NCI-H1105 (cell line): ENCODE data around the gene FBXW4.
"Not testable (repeated sequence)": the region's sequence is repeated elsewhere in the genome, so short reads cannot be mapped to it uniquely, and the experiment has no call there.

Source experiments
- DNase-seq: peaks from one replicate; lab custom pipeline; 2025; lab: John Stamatoyannopoulos, UW

FBXW4 gene

DNA sequence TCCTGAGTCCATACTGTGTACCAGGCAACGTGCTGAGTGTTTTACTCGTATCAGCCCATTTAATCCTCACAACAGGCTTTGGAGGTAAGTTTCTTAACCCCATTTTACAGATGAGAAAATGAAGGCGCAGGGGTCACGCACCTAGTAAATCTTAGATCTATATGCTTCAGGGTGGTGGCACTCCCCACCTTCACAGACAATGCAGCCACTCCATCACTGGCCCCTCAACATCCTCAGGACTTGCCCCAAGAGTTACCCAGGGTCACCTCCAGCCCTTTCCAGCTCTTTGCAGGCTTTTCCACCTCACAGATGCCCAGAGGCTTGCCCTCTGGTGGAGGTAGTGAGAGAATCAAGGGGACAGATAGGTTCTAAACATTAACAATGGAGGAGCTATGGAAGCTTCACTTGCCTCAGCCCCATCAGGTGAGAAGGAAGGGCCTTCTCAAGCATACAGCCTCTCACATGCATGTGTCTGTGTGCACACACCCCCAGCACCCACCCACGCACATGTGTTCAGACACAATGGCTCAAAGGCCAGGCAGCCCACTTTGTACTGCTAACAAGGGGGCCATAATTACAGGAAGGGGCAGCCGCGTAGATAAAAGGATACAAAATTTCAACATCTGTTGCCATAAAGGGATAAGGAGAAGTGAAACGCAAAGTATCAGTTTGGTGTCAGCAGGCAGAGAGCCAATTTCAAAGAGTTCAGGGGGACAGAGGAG lies 77.7 kb downstream of the FBXW4 start:
- no peak for DNase-seq

DNA sequence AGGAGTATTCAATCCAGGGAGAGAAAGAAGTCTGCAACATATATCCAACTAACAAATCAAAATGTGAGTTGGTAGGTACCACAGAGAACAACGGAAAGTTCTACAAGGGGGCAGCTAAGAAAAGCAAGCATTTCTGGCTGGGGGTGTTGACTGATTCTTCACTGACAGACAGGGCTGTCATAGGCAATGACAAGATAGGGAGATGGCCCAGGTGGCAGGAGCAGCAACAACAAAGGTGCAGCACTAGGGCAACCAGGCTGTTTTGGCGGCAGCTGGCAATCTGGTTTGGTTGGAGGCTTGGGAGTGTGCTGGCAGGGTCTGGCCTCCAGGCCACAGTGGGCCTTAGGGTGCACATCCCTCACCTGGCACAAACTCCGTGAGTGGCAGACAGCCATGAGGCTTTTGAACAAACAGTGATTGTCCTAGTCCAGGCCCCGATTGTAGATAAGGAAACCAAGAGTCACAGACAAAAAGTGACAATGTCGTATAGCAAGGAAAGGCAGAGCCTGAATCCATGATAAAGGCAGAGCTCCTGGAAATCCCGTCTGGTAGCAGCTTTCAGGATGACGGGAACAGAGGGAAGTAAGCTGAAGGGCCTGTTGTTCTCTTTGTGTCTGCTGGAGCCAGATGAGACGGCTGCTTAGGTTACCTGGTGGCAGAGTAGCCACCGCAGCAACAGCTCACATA lies 78.4 kb downstream of the FBXW4 start:
- DNase-seq = no peak

DNA sequence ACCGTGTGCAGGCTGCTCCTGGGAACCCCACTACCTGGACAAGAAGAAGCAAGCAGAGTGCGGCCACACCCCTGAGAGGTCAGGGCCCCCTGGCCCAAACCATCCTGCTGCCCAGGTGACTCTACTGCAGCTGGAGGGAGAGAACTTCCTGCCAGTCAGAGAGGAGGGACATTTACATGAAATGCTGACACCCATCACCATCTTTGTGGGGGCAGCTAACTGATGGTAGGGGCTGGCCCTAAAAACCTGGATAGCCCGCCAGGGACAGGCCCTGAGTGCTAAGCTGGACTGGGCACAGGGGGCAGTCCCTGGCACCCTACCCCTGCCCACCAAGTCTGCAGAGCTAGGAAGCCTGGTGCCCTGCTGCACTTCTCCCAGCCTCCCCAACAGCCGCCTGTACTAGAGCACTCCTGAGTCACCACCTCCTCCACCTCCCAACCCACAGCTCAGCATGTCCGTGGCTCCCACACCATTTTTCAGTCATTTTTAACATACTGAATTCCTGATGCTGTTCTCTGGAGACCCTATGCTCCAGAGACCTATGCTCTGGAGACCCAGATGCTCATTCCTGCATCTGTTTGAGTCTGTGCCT lies 79.3 kb downstream of the FBXW4 start:
- DNase-seq = no peak

DNA sequence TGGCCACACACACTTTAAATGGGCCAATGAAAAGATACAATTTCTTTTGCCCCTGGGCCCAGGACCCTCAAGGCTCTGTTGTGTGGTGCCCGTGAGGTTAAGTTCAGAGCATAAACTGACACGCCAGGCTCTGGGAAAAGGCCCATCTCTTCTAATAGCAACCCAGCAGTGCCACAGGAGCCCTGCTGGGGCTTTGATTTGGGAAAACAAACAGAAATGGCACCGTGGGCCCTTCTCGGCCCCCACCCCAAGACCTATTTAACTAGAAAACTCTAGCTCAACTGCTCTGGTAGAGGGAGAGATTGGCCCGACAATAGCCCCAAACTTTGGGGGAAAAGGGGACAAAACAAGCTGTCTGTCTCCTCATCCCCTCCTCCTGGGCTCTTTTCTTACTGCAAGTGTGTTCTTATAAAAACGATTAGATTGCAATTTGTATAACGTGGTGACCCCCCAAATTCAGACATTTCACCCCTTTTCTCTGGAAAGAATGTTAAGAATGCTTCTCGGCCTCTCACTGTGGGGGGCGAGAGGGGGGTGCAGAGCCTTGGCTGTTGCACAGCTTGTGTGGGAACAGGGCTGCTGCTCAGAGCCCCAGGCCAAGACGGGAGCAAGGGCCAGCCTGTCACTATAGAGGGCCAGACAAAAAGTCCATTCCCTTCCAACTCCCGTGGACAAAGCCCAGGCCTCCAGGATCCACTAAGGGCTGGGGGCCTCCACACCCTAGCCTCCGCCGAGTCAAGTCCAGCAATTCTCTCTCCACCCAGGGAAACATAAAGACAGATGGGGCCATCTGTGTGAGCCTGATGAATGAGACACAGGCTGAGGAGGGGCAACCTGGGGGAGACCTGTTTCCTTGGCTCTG lies 80.1 kb downstream of the FBXW4 start:
- no peak for DNase-seq

DNA sequence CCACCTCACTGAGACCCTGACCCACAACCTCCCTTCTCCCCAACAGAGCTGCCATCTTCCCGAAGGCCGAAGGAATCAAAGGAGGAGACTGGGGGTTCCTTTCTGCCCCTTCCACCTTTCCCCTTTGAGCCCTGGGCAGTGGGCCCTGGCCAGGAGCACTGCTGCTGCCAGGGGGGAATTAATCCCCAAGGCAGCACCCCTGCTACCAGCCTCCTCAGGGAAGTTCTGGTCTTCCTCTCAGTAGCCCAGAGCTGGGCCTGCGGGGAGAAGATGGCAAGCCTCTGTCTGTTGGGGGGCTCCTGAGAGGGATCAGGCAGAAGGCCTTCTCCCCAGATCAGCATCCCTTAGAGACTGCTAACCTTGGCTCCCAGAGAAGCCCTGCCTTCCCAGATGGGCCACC lies 81.3 kb downstream of the FBXW4 start:
- DNase-seq = no peak

DNA sequence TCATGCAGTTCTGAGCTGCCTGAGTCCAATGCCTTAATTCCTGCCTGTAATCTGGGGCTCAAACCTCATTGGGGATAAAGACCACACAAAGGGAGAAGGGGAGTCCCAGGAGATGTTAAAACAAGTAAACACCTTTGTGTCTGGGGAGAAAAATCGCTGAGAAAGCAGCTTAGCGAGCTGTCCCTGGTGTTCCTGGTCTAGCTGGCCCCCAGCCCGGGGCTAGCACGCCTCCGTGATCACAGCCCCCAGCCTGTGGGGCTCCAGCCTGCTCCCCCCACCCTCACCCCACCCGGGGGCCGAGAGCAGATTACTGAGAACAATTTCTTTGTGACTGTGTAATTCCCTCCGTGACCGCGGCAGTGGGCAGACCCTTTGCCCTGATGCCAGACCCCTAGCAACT lies 82.1 kb downstream of the FBXW4 start:
- DNase-seq = no peak

DNA sequence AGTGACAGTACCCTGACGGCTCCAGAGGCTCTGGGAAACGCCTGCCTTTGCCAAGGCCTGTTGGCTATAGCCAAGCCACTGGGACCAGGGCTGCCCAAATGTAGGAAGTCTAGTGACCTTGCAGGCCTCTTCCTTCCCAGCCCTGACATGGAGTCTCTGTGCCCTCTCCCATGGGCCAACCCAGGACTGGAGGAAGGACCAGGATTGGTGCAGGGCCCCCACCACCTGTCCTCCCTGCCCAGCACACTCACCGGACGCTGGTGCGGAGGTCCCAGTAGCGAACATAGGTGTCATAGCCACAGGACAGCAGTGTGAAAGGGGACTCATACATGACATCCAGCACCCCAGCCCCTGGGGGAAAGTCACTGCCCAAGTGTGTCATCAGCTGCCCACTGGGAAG lies 82.9 kb downstream of the FBXW4 start:
- DNase-seq = no peak

DNA sequence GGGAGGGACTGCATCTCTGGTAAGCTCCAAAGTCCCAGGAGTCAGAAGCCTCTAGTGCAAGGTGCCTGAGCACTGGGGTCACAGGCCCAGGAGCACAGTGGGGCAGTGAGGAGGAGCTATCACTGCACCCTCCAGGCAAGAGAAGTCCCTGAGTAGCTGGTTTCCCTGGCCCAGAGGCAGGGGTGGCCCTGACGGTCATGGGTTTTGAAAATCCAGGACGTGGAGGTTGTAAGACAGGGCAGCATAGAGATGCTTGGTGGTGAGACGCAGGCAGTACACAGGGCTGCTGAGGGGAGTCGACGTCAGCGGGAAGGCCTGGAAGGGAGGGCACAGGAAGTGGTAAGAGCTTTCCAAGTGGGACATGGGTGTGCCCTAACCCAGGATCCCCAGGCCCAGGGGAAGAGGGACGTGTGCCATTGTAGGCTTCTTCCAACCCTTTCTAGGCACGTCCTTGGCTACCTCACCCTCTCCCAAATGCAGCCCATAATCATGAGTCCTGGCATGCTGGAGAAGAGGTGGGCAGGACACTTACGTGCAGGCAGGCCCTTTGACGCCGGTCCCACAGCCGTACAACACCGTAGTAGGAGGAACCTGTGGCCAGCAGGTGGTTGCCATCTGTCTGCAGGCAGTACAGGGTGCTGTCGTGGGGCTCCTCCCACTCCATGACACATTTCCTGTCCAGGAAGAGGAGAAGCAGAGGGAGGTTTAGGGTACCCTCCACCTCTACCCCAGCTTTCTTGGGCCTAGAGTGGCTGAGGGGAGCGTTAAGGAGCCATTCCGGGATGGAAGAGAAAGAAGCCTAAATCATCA lies 83.7 kb downstream of the FBXW4 start:
- DNase-seq = no peak

DNA sequence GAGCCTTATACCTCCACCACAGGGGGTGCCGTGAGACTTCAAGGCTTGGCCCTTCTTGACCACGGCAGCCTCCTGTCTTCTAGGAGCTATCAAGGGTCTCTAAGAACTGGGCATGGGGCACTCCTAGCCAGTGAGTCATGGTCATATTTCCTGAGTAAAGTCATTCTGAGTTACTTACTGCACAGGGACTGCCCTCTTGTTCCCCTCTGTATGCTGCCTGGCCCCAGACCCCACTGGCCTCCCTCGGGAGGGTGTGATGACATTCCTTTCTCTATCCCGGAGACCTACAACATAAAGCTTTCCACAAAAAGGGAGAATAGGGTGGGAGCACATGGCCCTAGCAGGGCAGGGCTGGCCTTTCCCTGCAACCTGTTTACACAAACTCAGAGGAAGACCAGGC lies 85.5 kb downstream of the FBXW4 start:
- no peak for DNase-seq

DNA sequence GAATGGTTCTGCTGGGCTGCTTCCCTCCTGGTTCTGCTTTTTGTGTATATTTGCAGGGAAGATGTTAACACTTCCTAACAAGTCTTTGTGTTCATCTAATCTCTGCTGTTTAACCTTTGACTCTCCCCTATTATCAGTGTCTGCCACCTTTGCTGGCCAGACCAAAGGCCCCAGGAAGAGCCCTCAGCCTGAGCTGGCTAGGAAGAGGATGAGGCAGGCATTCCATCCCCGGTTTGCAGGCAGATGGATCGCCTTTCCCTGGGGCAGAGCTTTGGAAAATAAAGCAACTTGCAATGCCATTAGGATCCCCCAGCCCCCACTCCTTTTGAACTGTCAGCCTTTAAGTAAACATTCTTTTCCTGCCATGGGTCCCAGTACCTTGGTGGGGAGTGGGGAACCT lies 87.8 kb downstream of the FBXW4 start:
- DNase-seq = no peak

DNA sequence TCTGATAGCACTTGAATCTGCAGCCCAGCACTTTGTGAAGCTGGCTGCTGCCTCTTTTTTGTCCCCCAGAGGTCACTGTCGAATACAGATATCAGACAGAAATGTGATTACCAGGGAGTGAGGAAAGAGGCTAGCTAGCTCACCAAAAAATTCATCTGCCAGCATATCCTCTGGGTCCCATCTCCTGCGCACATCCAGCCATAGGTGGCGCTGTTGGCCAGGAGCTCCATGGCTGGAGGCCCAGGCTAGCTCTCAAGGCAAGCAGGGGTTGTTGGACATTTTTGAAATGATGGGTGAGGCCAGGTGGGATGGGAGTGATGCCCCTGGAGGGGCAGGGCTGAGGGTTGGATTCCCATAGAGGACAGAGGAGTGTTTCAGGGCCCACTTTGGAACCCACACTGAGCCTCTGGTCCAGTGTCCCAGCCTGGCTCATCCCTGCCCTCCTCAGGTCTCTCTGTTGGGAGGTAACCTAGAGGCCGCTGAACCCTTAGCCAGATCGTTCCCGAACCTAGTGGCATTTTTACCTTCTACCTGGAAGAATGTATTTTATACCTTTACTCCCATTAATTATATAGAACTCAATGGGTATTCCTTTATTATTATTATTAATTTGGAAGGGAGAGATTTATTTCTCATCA lies 92.1 kb downstream of the FBXW4 start:
- peak; percentile 59 for DNase-seq

DNA sequence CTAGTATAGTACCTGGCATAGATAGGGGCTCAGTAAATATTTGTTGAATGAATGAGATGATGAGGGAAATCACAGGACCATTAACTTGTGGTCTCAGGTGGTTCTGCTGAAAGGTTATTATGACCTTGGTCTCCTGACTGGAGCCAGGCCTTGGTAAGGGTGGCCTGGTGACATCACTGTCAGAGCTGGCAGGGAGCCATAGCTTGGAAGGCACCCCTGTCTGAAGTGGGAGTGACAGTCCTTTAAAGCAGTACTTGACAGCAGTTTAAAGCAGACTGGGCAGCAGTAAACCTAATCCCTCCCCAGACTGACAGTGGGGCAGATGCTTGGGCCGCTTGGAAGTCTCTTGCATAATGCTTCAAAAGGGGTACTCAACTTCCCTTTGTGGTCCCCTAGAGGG lies 93.4 kb downstream of the FBXW4 start:
- DNase-seq = no peak

DNA sequence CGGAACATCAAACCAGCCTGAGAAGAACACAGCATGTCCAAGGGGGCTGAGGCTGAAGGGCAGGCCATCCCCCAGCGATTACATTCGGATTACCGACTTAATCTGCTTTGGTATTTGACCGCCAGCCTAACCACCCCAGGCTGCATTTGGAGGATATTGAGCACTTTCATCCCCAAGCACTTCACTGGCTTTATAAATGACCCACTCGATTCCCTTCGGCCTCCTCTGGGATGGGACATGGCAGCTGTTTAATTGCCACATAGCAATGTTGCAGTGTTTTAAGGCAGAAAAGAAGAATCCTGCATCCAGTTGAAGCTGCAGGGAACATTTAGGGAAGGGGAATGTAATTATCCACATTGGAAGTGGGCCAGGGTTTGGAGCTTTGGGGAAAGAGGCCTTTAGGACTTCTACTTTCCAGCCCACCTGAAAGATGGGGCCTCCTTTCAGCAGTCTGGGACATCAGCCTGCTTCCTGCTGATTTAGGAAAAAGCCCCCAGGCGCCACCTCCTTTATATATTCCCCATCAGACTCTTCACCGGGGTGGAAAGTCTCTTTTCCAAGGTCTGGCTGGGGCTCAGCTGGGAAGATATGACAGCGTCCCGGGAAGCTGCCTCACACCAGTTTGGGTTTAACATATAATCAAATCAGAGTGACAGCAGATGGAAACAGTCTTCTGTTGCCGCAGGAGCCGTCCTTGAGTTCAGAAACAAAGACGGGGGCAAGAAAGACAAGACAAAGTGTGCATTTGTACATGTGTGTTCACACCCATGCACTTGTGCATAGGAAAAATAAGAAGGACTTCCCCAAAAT lies 97.7 kb downstream of the FBXW4 start:
- DNase-seq = no peak

DNA sequence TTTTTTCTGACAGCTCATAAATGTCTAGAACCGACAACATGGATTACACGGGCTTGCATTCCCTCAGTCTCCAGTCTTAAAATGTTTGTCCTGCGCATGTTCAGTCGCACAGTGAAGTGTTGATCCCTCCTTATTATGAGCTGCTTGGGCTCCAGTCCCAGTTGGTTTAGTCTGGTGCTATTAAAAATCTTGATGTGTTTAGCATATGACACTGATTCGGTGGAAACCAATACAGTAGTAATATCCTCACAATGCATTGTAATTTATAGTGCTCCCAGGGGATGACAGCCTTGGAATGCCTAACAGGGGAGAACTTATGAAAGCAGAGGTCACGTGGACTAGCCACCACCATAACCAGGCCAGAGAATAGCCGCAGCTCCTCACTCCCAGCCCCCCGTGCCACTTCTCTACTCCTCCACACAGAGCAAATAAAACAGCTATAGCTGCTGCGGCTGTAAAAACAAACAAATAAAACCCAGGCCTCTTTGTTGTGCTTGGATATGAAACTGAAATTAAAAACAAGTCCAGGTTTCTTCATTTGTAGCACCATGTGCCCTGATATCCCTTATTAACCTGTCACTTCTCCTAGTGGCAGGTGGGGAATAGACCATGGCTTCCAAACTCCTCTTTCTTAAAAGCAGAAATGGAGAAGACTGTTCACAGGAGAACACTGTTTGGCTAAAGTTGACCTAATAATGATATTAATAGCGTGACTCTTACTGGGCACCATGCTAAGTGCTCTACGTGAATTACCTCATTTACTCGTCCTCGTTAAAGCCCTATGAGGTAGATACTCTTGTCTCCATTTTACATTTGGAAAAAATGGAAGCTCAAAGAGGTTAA lies 99.2 kb downstream of the FBXW4 start:
- DNase-seq = no peak

DNA sequence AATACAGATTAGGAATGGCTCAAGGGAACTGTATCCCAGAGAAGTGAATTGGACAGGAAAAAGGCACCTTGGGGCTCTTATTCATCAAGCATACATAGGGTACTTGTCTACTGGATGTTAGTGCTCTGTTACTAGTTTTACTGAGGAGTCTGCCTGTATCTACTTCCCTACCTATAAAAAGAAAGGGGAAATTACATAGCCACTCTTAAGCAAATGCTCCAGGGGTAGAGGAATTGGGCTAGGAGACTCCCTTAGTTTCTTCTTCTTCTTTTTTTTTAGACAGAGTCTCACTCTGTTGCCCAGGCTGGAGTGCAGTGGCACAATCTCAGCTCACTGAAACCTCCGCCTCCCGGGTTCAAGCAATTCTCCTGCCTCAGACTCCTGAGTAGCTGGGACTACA lies 101.6 kb downstream of the FBXW4 start:
- not testable (repeated sequence) for DNase-seq

DNA sequence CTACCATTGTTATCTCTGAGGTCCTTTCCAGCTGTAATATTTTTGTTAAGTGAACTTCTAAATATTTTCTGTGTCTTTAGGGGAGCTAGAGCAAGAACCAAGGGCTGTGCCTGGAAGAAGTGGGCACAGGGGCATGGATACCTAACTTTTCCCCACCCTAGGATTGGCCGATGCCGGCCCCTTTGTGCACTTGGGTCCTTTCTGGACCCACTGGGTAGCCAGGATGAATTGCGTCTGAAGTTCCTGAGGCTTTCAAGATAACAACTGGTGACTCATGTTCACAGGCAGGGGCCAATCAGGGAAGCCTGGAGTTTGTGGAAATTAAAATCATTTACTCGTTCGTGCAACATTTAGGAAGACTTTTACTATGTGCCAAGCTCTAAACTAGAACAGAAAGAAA lies 106.1 kb downstream of the FBXW4 start:
- no peak for DNase-seq

DNA sequence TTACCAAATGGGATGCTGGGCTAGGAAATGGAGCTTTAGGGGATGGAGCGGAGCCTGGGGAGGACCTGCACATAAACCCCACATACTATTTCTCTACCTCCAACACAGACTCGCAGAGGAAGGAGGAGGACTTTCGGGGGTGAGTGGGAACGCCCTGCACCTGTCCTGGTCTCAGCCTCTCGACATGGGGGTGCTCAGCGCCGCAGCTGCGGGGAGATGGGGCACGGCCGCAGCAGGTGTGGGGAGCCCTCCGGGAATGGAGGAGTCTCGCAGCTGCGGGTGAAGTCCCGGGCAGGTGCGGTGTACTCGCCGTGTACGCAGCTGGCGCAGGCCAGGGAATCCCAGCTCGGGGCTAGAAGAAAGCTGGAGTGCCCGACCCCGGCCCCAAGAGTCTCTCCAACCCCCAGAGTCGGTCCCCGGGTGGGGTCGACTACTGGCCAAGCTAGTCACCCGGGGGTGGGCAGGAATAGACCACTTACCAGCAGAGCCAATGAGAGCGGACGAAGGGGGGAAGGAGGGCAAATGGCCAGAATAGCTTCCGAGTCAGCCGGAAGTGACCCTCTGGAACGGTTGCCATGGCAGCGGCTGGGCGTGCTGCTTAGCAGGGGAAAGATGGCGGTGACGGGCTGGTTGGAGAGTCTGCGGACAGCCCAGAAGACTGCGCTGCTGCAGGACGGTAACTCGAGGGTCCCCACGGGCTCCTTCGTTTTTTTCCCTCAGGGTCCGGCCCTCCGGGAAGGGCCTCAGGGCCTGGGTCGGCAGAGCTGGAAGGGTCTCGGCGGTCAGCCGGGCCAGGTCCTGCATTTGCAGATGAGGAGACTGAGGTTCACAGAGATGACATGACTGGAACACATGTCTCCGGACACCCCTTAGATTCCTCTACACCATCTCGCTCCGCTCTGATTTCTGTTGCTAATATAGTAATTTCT lies 107.0 kb downstream of the FBXW4 start, which contains the start of the genes DPCD and POLL:
Gene DPCD (plus strand): TSS at position 597 of the 929 bp plus-strand sequence. CDS start 16 bp downstream, at position 613.
Gene POLL (minus strand): TSS at position 533 of the 929 bp plus-strand sequence. CDS start 897 bp downstream, outside the sequence.
- peak; percentile 82 for DNase-seq

DNA sequence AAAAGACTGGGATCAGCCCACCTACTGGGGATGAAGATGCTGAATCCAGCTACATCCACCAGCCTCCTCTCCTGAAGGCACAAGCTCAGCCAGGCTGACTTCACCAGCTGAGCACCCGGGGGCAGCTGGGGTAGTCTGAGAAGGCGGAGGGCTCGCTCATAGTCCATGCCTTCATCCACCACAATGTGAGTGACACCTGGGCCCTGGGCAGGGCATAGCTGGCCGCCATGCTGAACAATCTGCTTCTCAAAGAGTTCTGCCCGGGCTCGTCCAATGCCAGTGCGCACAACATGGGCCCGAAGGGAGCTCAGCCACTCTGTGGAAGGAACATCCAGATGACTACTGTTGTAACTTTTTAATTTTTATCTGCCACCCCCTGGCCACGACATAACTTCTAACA lies 109.1 kb downstream of the FBXW4 start:
- no peak for DNase-seq
